Mesothelial cell of epicardium (in vitro differentiated cells): ENCODE data around the gene INO80B. TPM values are rescaled to one million over a fixed set of nuclear protein-coding genes. Genes with fewer than 3 reads are reported as not detected.

Source experiments
- DNase-seq, 2 experiments: peaks; one replicate each; pipeline ENCODE4 v3.0.0; 2021; ENCODE audit warnings: low spot score in 2 of 2; ENCODE audit not compliant: unreplicated experiment in 2 of 2
- H3K27ac Mint-ChIP-seq: 2 replicates; pipeline ENCODE4 v1.8.0; 2021; ENCODE audit warnings: mixed read lengths
- H3K27me3 Mint-ChIP-seq: 2 replicates; pipeline ENCODE4 v1.8.0; 2021; ENCODE audit warnings: low read depth, mixed read lengths
- H3K36me3 Mint-ChIP-seq: 2 replicates; pipeline ENCODE4 v1.8.0; 2021; ENCODE audit warnings: mixed read lengths
- H3K4me1 Mint-ChIP-seq: 2 replicates; pipeline ENCODE4 v1.8.0; 2021; ENCODE audit warnings: mixed read lengths
- H3K4me3 Mint-ChIP-seq: 2 replicates; pipeline ENCODE4 v1.8.0; 2021; ENCODE audit warnings: mild to moderate bottlenecking, moderate library complexity, mixed read lengths
- H3K9me3 Mint-ChIP-seq: 2 replicates; pipeline ENCODE4 v1.8.0; 2021; ENCODE audit warnings: mixed read lengths
- total RNA-seq: library from RNA; stranded (reverse); gene quantifications from 3 replicates; pipeline ENCODE4 v1.2.1, GENCODE V29; 2021
- TF ChIP-seq, protein P1 (sequence below): fragments of 200-600 bp; sonication (generic); IDR thresholded peaks from one replicate; pipeline ENCODE4 v1.5.0; 2021; ENCODE audit warnings: antibody characterized with exemption; ENCODE audit not compliant: unreplicated experiment

Gene INO80B
- total RNA-seq, 1 donor from 2014 or later, result 48.1 TPM

DNA sequence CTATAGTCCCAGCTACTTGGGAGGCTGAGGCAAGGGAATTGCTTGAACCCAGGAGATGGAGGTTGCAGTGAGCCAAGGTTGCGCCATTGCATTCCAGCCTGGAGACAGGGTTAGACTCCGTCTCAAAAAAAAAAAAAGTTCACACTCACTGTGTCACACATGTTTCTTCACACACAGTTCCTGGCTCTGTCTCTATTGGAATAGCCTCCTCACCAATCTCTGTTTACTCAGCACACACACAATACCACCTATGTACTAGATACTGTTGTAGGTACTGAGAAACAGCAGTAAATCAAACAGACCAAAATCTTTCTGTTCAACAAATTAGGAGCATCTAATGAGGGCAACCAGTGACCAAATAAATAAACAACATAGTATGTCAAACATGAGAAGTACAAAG lies 31.3 kb downstream of the INO80B start:
- Mint-ChIP-seq H3K36me3 (peaks cover 11% of the 10 kb centered on the region), H3K27ac (no peak overlapping the region), H3K4me1 (peaks cover 12% of the 10 kb centered on the region), H3K4me3 (no peak overlapping the region), H3K9me3 (no peaks in the 10 kb centered on the region), H3K27me3 (no peaks in the 10 kb centered on the region)
- TF ChIP-seq, protein P1, sequence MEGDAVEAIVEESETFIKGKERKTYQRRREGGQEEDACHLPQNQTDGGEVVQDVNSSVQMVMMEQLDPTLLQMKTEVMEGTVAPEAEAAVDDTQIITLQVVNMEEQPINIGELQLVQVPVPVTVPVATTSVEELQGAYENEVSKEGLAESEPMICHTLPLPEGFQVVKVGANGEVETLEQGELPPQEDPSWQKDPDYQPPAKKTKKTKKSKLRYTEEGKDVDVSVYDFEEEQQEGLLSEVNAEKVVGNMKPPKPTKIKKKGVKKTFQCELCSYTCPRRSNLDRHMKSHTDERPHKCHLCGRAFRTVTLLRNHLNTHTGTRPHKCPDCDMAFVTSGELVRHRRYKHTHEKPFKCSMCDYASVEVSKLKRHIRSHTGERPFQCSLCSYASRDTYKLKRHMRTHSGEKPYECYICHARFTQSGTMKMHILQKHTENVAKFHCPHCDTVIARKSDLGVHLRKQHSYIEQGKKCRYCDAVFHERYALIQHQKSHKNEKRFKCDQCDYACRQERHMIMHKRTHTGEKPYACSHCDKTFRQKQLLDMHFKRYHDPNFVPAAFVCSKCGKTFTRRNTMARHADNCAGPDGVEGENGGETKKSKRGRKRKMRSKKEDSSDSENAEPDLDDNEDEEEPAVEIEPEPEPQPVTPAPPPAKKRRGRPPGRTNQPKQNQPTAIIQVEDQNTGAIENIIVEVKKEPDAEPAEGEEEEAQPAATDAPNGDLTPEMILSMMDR, result no peak
- DNase-seq, result no peak

DNA sequence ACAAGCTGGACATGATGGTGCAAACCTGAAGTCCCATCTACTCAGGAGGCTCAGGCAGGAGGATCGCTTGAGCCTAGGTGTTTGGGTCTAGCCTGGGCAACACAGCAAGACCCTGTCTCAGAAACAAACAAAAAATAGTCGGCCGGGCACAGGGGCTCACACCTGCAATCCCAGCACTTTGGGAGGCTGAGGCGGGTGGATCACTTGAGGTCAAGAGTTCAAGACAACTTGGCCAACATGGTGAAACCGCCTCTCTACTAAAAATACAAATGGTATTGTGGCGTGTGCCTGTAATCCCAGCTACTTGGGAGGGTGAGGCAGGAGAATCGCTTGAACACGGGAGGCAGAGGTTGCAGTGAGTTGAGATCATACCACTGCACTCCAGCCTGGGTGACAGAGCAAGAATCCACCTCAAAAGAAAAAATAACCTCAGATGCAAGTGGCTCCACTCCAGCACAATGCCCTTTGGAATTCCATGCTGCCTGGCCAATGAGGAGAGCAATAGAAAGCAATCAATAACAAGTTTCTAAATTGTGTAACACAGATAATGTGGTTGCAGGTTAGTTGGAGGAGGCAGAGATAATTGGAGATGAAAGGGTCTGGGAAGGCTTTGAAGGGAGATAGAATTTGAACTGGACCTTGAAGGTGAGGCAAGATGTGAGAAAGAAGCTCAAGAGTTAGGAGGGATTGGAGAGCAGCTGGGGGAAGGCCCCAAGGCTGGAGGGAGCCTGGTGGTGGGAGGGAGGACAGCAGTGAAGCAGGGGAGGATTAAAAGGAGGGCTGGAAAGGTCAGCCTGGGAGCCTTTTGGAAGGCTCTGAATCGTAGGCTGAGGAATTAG lies 34.0 kb downstream of the INO80B start:
- no peak overlapping the region for H3K4me3 Mint-ChIP-seq
- H3K9me3 Mint-ChIP-seq, result no peaks in the 10 kb centered on the region
- DNase-seq, result no peak
- H3K27ac Mint-ChIP-seq, result no peak overlapping the region
- no peaks in the 10 kb centered on the region for H3K27me3 Mint-ChIP-seq
- TF ChIP-seq, protein P1, result no peak
- no peaks in the 10 kb centered on the region for H3K4me1 Mint-ChIP-seq
- peaks cover 24% of the 10 kb centered on the region for H3K36me3 Mint-ChIP-seq

DNA sequence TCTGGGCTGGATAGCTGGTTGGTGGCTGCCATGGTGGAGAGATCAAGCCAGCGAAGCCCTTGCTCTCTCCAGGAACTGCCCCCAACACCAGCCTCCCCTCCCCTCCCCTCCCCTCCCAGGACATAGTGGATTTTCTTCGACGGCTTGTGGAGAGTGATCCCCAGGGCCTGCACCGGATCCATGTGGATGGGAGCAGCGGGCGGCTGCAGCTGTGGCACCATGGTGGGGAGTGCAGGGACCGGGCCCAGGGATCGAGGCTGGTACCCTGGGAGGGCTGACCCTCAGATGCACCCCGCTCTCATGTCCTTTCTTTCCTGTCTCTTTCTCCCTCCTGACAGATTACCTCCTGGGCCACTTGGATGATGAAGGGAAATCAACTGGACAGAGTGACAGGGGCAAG lies 35.0 kb downstream of the INO80B start:
- Mint-ChIP-seq H3K27ac (no peak overlapping the region), H3K36me3 (peaks cover 30% of the 10 kb centered on the region), H3K9me3 (no peaks in the 10 kb centered on the region), H3K4me3 (no peak overlapping the region), H3K27me3 (no peaks in the 10 kb centered on the region), H3K4me1 (no peaks in the 10 kb centered on the region)
- no peak for DNase-seq
- TF ChIP-seq, protein P1, result no peak

DNA sequence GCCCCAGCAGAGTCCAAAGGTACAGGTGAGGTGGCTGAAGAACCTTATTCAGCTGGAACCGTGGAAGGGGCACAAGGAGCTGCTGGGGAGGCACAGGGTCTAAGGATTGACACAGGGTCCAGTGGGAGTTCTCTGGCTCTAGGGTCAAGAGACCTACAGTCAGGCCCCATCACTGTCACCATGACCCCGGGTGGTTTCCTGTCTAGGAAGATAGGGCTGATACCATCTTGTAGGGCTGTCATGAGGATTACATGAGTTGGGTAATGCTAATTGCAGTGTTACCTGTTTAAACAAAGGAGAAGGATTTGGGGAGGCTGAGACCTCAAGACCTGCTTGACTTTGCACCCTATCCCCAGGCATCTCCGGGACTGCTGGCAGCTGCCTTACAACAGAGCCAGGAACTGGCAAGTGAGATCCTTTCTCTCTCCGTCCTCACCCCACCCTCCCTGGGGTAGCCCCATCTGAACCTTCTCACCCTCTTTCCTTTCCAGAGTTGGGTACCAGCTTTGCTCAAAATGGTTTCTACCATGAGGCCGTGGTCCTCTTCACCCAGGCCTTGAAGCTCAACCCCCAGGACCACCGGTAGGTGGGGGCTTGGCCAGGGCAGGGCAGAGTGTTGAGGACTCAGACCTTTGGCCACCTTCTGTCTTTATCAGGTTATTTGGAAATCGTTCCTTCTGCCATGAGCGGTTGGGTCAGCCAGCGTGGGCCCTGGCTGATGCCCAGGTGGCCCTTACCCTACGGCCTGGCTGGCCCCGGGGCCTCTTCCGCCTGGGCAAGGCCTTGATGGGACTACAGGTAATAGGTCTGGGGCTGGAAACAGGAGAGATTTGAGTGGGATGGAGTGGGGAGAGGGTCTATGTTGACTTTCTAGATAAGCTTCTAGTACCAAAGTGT lies 37.0 kb downstream of the INO80B start:
- Mint-ChIP-seq H3K36me3 (peaks cover 27% of the 10 kb centered on the region), H3K4me3 (no peak overlapping the region), H3K27me3 (peaks cover 11% of the 10 kb centered on the region), H3K9me3 (no peaks in the 10 kb centered on the region), H3K27ac (no peak overlapping the region), H3K4me1 (no peaks in the 10 kb centered on the region)
- no peak for DNase-seq
- TF ChIP-seq, protein P1, result no peak

DNA sequence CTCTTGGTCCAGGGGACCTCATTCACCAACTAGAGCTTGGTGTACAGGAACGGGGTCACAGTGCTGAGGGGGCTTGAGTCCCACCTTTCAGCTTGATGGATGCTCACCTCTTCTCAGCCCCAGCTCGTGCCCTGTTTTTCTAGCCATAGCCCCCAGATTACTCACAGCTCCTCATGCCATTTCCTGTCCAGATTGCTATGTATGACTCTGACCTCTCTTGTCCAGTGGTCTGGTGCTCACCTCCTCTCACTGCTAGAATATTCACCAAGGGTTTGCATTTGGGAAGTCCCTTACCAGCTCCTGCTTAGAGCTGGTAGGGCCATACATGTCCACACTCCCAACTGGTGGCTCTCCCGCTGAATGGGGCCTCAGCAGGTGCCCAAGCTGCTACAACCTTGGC lies 38.7 kb downstream of the INO80B start:
- no peak for DNase-seq
- H3K9me3 Mint-ChIP-seq, result no peaks in the 10 kb centered on the region
- H3K27me3 Mint-ChIP-seq, result peaks cover 27% of the 10 kb centered on the region
- H3K36me3 Mint-ChIP-seq, result peaks cover 27% of the 10 kb centered on the region
- H3K4me1 Mint-ChIP-seq, result peaks cover 10% of the 10 kb centered on the region
- no peak overlapping the region for H3K27ac Mint-ChIP-seq
- no peak overlapping the region for H3K4me3 Mint-ChIP-seq
- TF ChIP-seq, protein P1, result no peak
